H9 (cell line): Measurements from ENCODE around the gene YTHDC2. TPM values are rescaled to one million over a fixed set of nuclear protein-coding genes. Genes with fewer than 3 reads are reported as not detected.
A peak's percentile ranks its signal among the peaks of the same experiment; 100 is the strongest.

Experiments
- DNase-seq: peaks from one replicate; pipeline ENCODE4 v3.0.0-alpha.2; 2017
- H2AFZ ChIP-seq: one replicate; pipeline ENCODE4 v1.6.1; 2013; ENCODE audit warnings: mild to moderate bottlenecking, low read length, control low read depth, moderate library complexity
- H2AK5ac ChIP-seq: 2 replicates; pipeline ENCODE4 v1.6.1; 2013; ENCODE audit warnings: low read length, control low read depth, mixed read lengths; ENCODE audit not compliant: insufficient read length
- H2BK120ac ChIP-seq: one replicate; pipeline ENCODE4 v1.6.1; 2013; ENCODE audit warnings: low read depth, mild to moderate bottlenecking, low read length, control low read depth, inconsistent platforms; ENCODE audit not compliant: poor library complexity, severe bottlenecking
- H2BK12ac ChIP-seq: 2 replicates; pipeline ENCODE4 v1.6.1; 2013; ENCODE audit warnings: low read length, control low read depth, mixed read lengths, low read depth; ENCODE audit not compliant: insufficient read length
- H2BK15ac ChIP-seq: 2 replicates; pipeline ENCODE4 v1.6.1; 2013; ENCODE audit warnings: low read depth, low read length, control low read depth
- H2BK20ac ChIP-seq: one replicate; pipeline ENCODE4 v1.6.1; 2013; ENCODE audit warnings: low read depth, mild to moderate bottlenecking, low read length, control low read depth, inconsistent platforms; ENCODE audit not compliant: poor library complexity, severe bottlenecking
- H2BK5ac ChIP-seq: 2 replicates; pipeline ENCODE4 v1.6.1; 2013; ENCODE audit warnings: low read length, control low read depth, mixed read lengths; ENCODE audit not compliant: insufficient read length
- H3K14ac ChIP-seq: 2 replicates; pipeline ENCODE4 v1.6.1; 2013; ENCODE audit warnings: low read length, control low read depth; ENCODE audit not compliant: insufficient read depth
- H3K18ac ChIP-seq: 2 replicates; pipeline ENCODE4 v1.6.1; 2013; ENCODE audit warnings: low read depth, mild to moderate bottlenecking, mixed read lengths, low read length, control low read depth; ENCODE audit not compliant: insufficient read length
- H3K23ac ChIP-seq: 2 replicates; pipeline ENCODE4 v1.6.1; 2013; ENCODE audit warnings: low read length, control low read depth, mixed read lengths, low read depth; ENCODE audit not compliant: insufficient read length
- H3K23me2 ChIP-seq: 2 replicates; pipeline ENCODE4 v1.6.1; 2013; ENCODE audit warnings: low read depth, mild to moderate bottlenecking, mixed read lengths, low read length, control low read depth; ENCODE audit not compliant: insufficient read length, poor library complexity, severe bottlenecking
- H3K27ac ChIP-seq: 2 replicates; pipeline ENCODE4 v1.5.1; 2013; ENCODE audit warnings: low read length, control low read depth, mixed read lengths, low read depth; ENCODE audit not compliant: insufficient read length
- H3K27me3 ChIP-seq: 2 replicates; pipeline ENCODE4 v1.6.1; 2013; ENCODE audit warnings: low read length, control low read depth, inconsistent platforms; ENCODE audit not compliant: insufficient read depth
- H3K4ac ChIP-seq: 2 replicates; pipeline ENCODE4 v1.6.1; 2013; ENCODE audit warnings: low read depth, mild to moderate bottlenecking, control low read depth, inconsistent platforms, low read length, moderate library complexity
- H3K4me1 ChIP-seq: 2 replicates; pipeline ENCODE4 v1.6.1; 2013; ENCODE audit warnings: low read length, control low read depth, inconsistent platforms; ENCODE audit not compliant: insufficient read depth
- H3K4me2 ChIP-seq: 2 replicates; pipeline ENCODE4 v1.6.1; 2013; ENCODE audit warnings: low read length, control low read depth, mixed read lengths; ENCODE audit not compliant: insufficient read length, insufficient read depth
- H3K56ac ChIP-seq: 2 replicates; pipeline ENCODE4 v1.6.1; 2013; ENCODE audit warnings: low read depth, mild to moderate bottlenecking, mixed read lengths, low read length, control low read depth; ENCODE audit not compliant: insufficient read length
- H3K79me1 ChIP-seq: 2 replicates; pipeline ENCODE4 v1.6.1; 2013; ENCODE audit warnings: low read depth, mild to moderate bottlenecking, moderate library complexity, low read length, control low read depth, inconsistent platforms; ENCODE audit not compliant: insufficient read depth, poor library complexity, severe bottlenecking
- H3K79me2 ChIP-seq: 2 replicates; pipeline ENCODE4 v1.6.1; 2013; ENCODE audit warnings: low read length, control low read depth, inconsistent platforms; ENCODE audit not compliant: insufficient read depth
- H3K9ac ChIP-seq: 2 replicates; pipeline ENCODE4 v1.6.1; 2013; ENCODE audit warnings: low read length, control low read depth, mixed read lengths; ENCODE audit not compliant: insufficient read length; ENCODE audit errors: extremely low read depth
- H3K9me3 ChIP-seq: one replicate; pipeline ENCODE4 v1.6.1; 2013; ENCODE audit warnings: low read depth, low read length, inconsistent platforms; ENCODE audit not compliant: control insufficient read depth
- H3T11ph ChIP-seq: one replicate; pipeline ENCODE4 v1.6.1; 2013; ENCODE audit warnings: mild to moderate bottlenecking, low read length, control low read depth, inconsistent platforms
- H4K20me1 ChIP-seq: one replicate; pipeline ENCODE4 v1.6.1; 2013; ENCODE audit not compliant: control insufficient read depth, insufficient read length, insufficient read depth
- H4K5ac ChIP-seq: 2 replicates; pipeline ENCODE4 v1.6.1; 2013; ENCODE audit warnings: low read depth, mild to moderate bottlenecking, mixed read lengths, low read length, control low read depth; ENCODE audit not compliant: insufficient read length
- H4K8ac ChIP-seq: replicated peaks from 2 replicates; pipeline ENCODE4 v1.6.1; 2013; ENCODE audit warnings: low read length, control low read depth, mixed read lengths, low read depth; ENCODE audit not compliant: insufficient read length
- H4K91ac ChIP-seq: 2 replicates; pipeline ENCODE4 v1.6.1; 2013; ENCODE audit warnings: low read depth, mild to moderate bottlenecking, moderate library complexity, mixed read lengths, low read length, control low read depth; ENCODE audit not compliant: insufficient read length
- H3K27ac Mint-ChIP-seq, 3 experiments: 2 replicates in 2 of 3; 3 replicates in 1 of 3; pipeline ENCODE4 v1.8.0; 2020 to 2021; ENCODE audit warnings: mixed read lengths in 3 of 3, mild to moderate bottlenecking in 1 of 3, moderate library complexity in 1 of 3
- H3K27me3 Mint-ChIP-seq: 2 replicates; pipeline ENCODE4 v1.8.0; 2021; ENCODE audit warnings: low read depth, mild to moderate bottlenecking, moderate library complexity, mixed read lengths
- H3K36me3 Mint-ChIP-seq, 3 experiments: 2 replicates in 2 of 3; 3 replicates in 1 of 3; pipeline ENCODE4 v1.8.0; 2020 to 2021; ENCODE audit warnings: low read depth in 3 of 3, mixed read lengths in 3 of 3; ENCODE audit not compliant: insufficient read depth in 1 of 3
- H3K4me1 Mint-ChIP-seq, 2 experiments: 2 replicates each; pipeline ENCODE4 v1.8.0; 2020; ENCODE audit warnings: mixed read lengths in 2 of 2
- H3K4me3 Mint-ChIP-seq, 2 experiments: 2 replicates in 1 of 2; 3 replicates in 1 of 2; pipeline ENCODE4 v1.8.0; 2020 to 2021; ENCODE audit warnings: mild to moderate bottlenecking in 2 of 2, mixed read lengths in 2 of 2, moderate library complexity in 1 of 2
- H3K9me3 Mint-ChIP-seq, 2 experiments: 2 replicates in 1 of 2; 3 replicates in 1 of 2; pipeline ENCODE4 v1.8.0; 2020; ENCODE audit warnings: mild to moderate bottlenecking in 2 of 2, mixed read lengths in 2 of 2, moderate library complexity in 1 of 2
- WGBS: extraction: QIAGEN DNeasy Blood & Tissue Kit; methylation state at CpG from one replicate; pipeline ENCODE4 v1.1.7; 2013; ENCODE audit warnings: missing lambda C conversion rate, low lambda C conversion rate, mixed read lengths; ENCODE audit not compliant: insufficient read length; ENCODE audit errors: extremely low coverage; 5-methylcytosine and 5-hydroxymethylcytosine counted together
- total RNA-seq: library from RNA; stranded (reverse); gene quantifications from 2 replicates; pipeline ENCODE4 v1.2.1, GENCODE V29; 2021
- TF ChIP-seq, protein P1 (sequence below): fragments of 200-600 bp; sonication (generic); conservative IDR thresholded peaks from 3 replicates; pipeline ENCODE4 v1.8.0; 2021; ENCODE audit warnings: antibody characterized with exemption, mild to moderate bottlenecking

Gene YTHDC2
- total RNA-seq, 1 experiment from 2014 or later = 22.5 TPM

DNA sequence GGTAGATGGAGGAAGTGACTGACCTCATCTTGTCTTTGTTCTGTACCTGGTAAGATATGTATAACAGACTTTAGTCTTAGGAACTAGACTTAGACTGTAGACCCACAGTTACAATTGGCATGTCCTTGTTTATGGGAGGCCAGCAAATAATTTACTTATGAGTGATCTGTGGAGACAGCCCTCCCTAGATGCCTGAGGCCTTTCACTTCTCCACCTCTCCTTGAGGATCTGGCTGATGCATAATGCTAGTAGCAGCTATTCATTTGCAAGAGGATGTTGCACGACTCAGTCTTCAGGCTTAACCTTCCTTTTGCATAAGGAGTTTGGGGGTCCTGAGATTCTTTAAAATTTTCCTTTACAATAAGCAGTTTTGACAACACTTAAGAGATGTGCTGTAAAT lies 100.7 kb downstream of the YTHDC2 start:
- peaks cover 16 to 27% of the 10 kb centered on the region in 2 experiments for H3K4me1 Mint-ChIP-seq
- Histone ChIP-seq H3K27me3 (no peaks in the 10 kb centered on the region), H3K79me1 (no peaks in the 10 kb centered on the region), H3K4me2 (no peak overlapping the region), H3K23ac (no peak overlapping the region), H3K56ac (no peak overlapping the region), H3K4ac (no peak overlapping the region), H3K9ac (no peak overlapping the region), H3K79me2 (no peaks in the 10 kb centered on the region), H2AFZ (no peak overlapping the region), H2BK20ac (no peak overlapping the region), H2BK120ac (no peak overlapping the region), H2BK12ac (no peak overlapping the region), H2BK5ac (no peak overlapping the region), H3K9me3 (no peaks in the 10 kb centered on the region), H2BK15ac (no peak overlapping the region), H4K20me1 (no peaks in the 10 kb centered on the region), H2AK5ac (no peak overlapping the region), H3K14ac (no peak overlapping the region), H4K8ac (no peak overlapping the region), H4K91ac (no peak overlapping the region), H3K4me1 (peaks cover 5% of the 10 kb centered on the region), H3K27ac (no peak overlapping the region), H3T11ph (no peak overlapping the region), H3K18ac (no peak overlapping the region), H4K5ac (no peak overlapping the region), H3K23me2 (no peaks in the 10 kb centered on the region)
- peaks cover 14 to 21% (median 20%) of the 10 kb centered on the region in 3 experiments; a peak in 6 of 7 replicates for H3K36me3 Mint-ChIP-seq
- no peak for DNase-seq
- no peak overlapping the region for H3K4me3 Mint-ChIP-seq
- TF ChIP-seq, protein P1, sequence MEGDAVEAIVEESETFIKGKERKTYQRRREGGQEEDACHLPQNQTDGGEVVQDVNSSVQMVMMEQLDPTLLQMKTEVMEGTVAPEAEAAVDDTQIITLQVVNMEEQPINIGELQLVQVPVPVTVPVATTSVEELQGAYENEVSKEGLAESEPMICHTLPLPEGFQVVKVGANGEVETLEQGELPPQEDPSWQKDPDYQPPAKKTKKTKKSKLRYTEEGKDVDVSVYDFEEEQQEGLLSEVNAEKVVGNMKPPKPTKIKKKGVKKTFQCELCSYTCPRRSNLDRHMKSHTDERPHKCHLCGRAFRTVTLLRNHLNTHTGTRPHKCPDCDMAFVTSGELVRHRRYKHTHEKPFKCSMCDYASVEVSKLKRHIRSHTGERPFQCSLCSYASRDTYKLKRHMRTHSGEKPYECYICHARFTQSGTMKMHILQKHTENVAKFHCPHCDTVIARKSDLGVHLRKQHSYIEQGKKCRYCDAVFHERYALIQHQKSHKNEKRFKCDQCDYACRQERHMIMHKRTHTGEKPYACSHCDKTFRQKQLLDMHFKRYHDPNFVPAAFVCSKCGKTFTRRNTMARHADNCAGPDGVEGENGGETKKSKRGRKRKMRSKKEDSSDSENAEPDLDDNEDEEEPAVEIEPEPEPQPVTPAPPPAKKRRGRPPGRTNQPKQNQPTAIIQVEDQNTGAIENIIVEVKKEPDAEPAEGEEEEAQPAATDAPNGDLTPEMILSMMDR = no peak
- H3K27me3 Mint-ChIP-seq = no peaks in the 10 kb centered on the region
- H3K9me3 Mint-ChIP-seq = peaks cover 23 to 24% of the 10 kb centered on the region in 2 experiments
- no CpG with 5 or more reads among the region's 1 CpG for WGBS
- peak overlapping the region in 1 of 3 experiments; percentile 37; a peak in 2 of 7 replicates for H3K27ac Mint-ChIP-seq
